Left ventricle myocardium inferior (tissue), 1 donor: ENCODE data around the gene MAPK1. TPM values are rescaled to one million over a fixed set of nuclear protein-coding genes. Genes with fewer than 3 reads are reported as not detected.
"Not testable (repeated sequence)": the region's sequence is repeated elsewhere in the genome, so short reads cannot be mapped to it uniquely, and the experiment has no call there.

Experiments
- DNase-seq: peaks from one replicate; pipeline ENCODE4 v3.0.0-alpha.2; 2020
- H3K27ac ChIP-seq: fragments of 200-600 bp; replicated peaks from 2 replicates; pipeline ENCODE4 v1.8.0; 2021
- H3K27me3 ChIP-seq: fragments of 200-600 bp; 2 replicates; pipeline ENCODE4 v1.8.0; 2021; ENCODE audit warnings: low read depth
- H3K36me3 ChIP-seq: fragments of 200-600 bp; 2 replicates; pipeline ENCODE4 v1.8.0; 2021
- H3K4me1 ChIP-seq: fragments of 200-600 bp; 2 replicates; pipeline ENCODE4 v1.8.0; 2021
- H3K4me3 ChIP-seq: fragments of 200-600 bp; 2 replicates; pipeline ENCODE4 v1.8.0; 2021; ENCODE audit warnings: mild to moderate bottlenecking, moderate library complexity
- H3K9me3 ChIP-seq: fragments of 200-600 bp; replicated peaks from 2 replicates; pipeline ENCODE4 v1.8.0; 2021
- CTCF ChIP-seq: fragments of 200-600 bp; IDR thresholded peaks from 2 replicates; pipeline ENCODE4 v1.8.0; 2021; ENCODE audit warnings: antibody characterized with exemption, mild to moderate bottlenecking, borderline replicate concordance
- intact Hi-C: fragments of 100-400 bp; cut with micrococcal nuclease; formaldehyde crosslinking; loops from one replicate; pipeline ENCODE4 v1.11.0; 2022
- total RNA-seq: library from RNA; stranded (reverse); fragmentation: NEBNext Ultra II Directional; extraction: Animal tissue kit (Norgen Biotek cat#: 25700); gene quantifications from one replicate; pipeline ENCODE4 v1.2.1, GENCODE V29; 2021
- donor health status: DM: no; HTN: yes; CAD: no; lungs with severe emphysema.

MAPK1 gene
- total RNA-seq, 1 donor from 2014 or later = 91.7 TPM

GRCh38 chr22:21754523-21754922 is 112.9 kb downstream of the MAPK1 start:
- H3K36me3 ChIP-seq = peaks cover 7% of the 10 kb centered on the region
- H3K4me3 ChIP-seq = peak overlapping the region; percentile 8
- DNase-seq = peak; percentile 28
- H3K9me3 ChIP-seq = no peaks in the 10 kb centered on the region
- intact Hi-C loops = no loop called here
- H3K27me3 ChIP-seq = no peaks in the 10 kb centered on the region
- peaks cover 18% of the 10 kb centered on the region for H3K4me1 ChIP-seq
- no peak overlapping the region for H3K27ac ChIP-seq
- TF ChIP-seq CTCF = no peak

DNA sequence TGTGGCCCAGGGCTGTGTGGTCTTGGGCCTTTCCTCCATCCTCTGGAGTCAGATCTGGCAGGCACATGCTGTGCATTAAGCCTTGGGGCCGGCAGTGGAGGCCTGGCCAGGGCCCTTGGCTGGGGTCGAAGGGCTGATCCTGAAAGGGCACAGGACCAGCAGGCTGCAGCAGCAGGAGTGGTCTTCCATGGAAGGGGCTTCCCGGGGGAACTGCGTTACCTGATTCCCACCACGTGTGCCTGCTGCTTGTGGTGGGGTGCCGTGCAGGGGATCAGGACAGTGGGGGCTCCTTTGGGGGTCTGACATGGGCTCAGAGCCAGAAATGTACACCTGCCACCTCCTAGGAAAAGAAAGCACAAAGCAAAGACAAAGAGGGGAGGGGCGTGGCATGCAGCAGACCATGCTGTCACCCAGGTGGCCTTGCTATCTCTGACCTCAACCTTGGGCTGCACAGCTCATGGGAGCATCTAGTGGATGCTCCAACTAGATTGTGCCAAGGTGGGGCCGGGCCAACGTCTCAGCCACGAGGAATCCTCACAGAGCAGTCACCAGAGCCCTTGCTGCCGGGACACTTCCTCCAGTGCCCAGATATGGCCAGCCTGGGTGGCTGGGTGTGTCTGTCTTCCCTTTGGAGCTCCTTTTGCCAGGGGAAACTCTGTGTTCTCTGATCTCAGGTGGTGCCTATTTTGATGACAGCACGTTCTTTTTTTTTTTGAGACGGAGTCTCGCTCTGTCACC is 113.9 kb downstream of the MAPK1 start:
- Histone ChIP-seq H3K9me3 (no peaks in the 10 kb centered on the region), H3K4me1 (peaks cover 18% of the 10 kb centered on the region), H3K27me3 (no peaks in the 10 kb centered on the region), H3K27ac (no peak overlapping the region), H3K36me3 (peaks cover under 1% of the 10 kb centered on the region), H3K4me3 (no peak overlapping the region)
- intact Hi-C loops = no loop called here
- DNase-seq = no peak
- TF ChIP-seq CTCF = no peak

- no peaks in the 10 kb centered on the region for H3K9me3 ChIP-seq
- no peak for DNase-seq
- H3K27me3 ChIP-seq = no peaks in the 10 kb centered on the region
- H3K36me3 ChIP-seq = no peaks in the 10 kb centered on the region
- H3K4me1 ChIP-seq = peaks cover 18% of the 10 kb centered on the region
- H3K27ac ChIP-seq = no peak overlapping the region
- TF ChIP-seq CTCF = no peak
- H3K4me3 ChIP-seq = no peak overlapping the region
- intact Hi-C loops = no loop called here
Observed at GRCh38 chr22:21752276-21752675, 115.2 kb downstream of the MAPK1 start.

DNA sequence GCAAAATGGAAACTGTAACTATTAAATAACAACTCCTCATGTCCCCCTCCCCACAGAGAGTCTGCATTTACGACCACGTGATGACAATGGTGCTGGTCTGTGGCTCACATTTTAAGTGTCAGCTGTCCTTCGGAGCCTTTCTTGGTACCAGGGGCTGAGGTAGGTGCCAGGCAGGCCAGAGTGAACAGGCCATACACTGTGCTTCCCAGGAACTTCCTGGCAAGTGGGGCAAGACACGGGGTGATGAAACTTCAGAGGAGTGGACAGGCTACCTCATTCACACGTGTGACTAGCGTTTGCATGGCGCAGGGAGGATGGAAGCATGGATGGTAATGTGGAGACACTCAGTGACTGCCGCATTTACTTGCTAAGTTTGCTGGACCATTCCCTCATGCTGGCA is 121.5 kb downstream of the MAPK1 start:
- intact Hi-C loops = loop anchor here (10.0 kb wide), 1 partner anchor 59 kb away; no protein-coding TSS in a partner anchor
- Histone ChIP-seq H3K27me3 (no peaks in the 10 kb centered on the region), H3K4me1 (no peaks in the 10 kb centered on the region), H3K27ac (no peak overlapping the region), H3K4me3 (no peak overlapping the region), H3K9me3 (no peaks in the 10 kb centered on the region), H3K36me3 (no peaks in the 10 kb centered on the region)
- no peak for DNase-seq
- TF ChIP-seq CTCF = no peak

DNA sequence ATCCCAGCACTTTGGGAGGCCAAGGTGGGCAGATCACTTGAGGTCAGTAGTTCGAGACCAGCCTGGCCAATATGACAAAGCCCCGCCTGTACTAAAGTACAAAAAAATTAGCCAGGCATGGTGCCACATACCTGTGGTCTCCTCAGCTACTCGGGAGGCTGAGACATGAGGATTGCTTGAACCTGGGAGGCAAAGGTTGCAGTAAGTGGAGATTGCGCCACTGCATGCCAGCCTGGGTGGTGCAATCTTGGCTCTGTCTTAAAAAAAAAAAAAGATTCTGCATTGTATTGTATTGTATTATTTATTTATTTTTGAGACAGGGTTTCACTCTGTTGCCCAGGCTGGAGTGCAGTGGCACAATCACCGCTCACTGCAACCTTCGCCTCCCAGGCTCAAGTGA is 122.5 kb downstream of the MAPK1 start:
- H3K4me1 ChIP-seq, H3K9me3 ChIP-seq, H3K36me3 ChIP-seq, H3K27ac ChIP-seq, DNase-seq, H3K27me3 ChIP-seq, H3K4me3 ChIP-seq: not testable (repeated sequence)
- intact Hi-C loops = loop anchor here (10.0 kb wide), 1 partner anchor 60 kb away; no protein-coding TSS in a partner anchor

- H3K4me3 ChIP-seq = no peak overlapping the region
- H3K27ac ChIP-seq = no peak overlapping the region
- H3K9me3 ChIP-seq = no peaks in the 10 kb centered on the region
- intact Hi-C loops = loop anchor here (10.0 kb wide), 1 partner anchor 63 kb away; no protein-coding TSS in a partner anchor
- no peak for TF ChIP-seq CTCF
- H3K36me3 ChIP-seq = no peaks in the 10 kb centered on the region
- H3K4me1 ChIP-seq = no peaks in the 10 kb centered on the region
- H3K27me3 ChIP-seq = no peaks in the 10 kb centered on the region
- no peak for DNase-seq
Observed at GRCh38 chr22:21741790-21742189, 125.7 kb downstream of the MAPK1 start.
